ENCODE results near the gene ARMC6.

- TF ChIP-seq MXI1 (conservative IDR thresholded peaks at IDR 0.05; ENCODE audit: poor library complexity, severe bottlenecking) = no peak
- no peak for TF ChIP-seq CTCF (IDR thresholded peaks at IDR 0.05; ENCODE audit: poor library complexity, severe bottlenecking)
- no peak for TF ChIP-seq EP300 (conservative IDR thresholded peaks at IDR 0.05; ENCODE audit: poor library complexity, severe bottlenecking)
- no peak for TF ChIP-seq TAF1 (IDR thresholded peaks at IDR 0.05; ENCODE audit: low read depth)
- no peak for TF ChIP-seq RAD21 (conservative IDR thresholded peaks at IDR 0.05)
- no peak for TF ChIP-seq EZH2 (IDR thresholded peaks at IDR 0.05; ENCODE audit: borderline replicate concordance, insufficient read depth, low read length, poor library complexity, severe bottlenecking)
- no peak for TF ChIP-seq REST (IDR thresholded peaks at IDR 0.05; ENCODE audit: borderline replicate concordance)
- TF ChIP-seq POLR2AphosphoS5 (IDR thresholded peaks at IDR 0.05) = no peak
These were observed 65.6 kb downstream of the ARMC6 start for GRCh38 chr19:19098703-19099632.
